Fibroblast of villous mesenchyme (primary cell): Measurements from ENCODE around the gene BAMBI. TPM values are rescaled to one million over a fixed set of nuclear protein-coding genes. Genes with fewer than 3 reads are reported as not detected.
A peak's percentile ranks its signal among the peaks of the same experiment; 100 is the strongest.

Source experiments
- DNase-seq: peaks from one replicate; pipeline ENCODE4 v3.0.0-alpha.2; 2010; ENCODE audit warnings: low read depth
- H3K4me3 ChIP-seq: 2 replicates; pipeline ENCODE4 v1.5.1; 2011; ENCODE audit warnings: low read depth, mild to moderate bottlenecking, low read length
- total RNA-seq: library from RNA; depleted of rRNA; stranded (reverse); fragments of >200 nt; gene quantifications from 2 replicates; pipeline ENCODE4 v1.2.3, GENCODE V29; 2012
- TF ChIP-seq, protein P1 (sequence below): IDR thresholded peaks from 2 replicates; pipeline ENCODE4 v1.5.1; 2012; ENCODE audit warnings: low read depth, mild to moderate bottlenecking, low read length; ENCODE audit not compliant: insufficient read depth

The BAMBI gene
- total RNA-seq, 1 donor: 25.9 TPM

DNA sequence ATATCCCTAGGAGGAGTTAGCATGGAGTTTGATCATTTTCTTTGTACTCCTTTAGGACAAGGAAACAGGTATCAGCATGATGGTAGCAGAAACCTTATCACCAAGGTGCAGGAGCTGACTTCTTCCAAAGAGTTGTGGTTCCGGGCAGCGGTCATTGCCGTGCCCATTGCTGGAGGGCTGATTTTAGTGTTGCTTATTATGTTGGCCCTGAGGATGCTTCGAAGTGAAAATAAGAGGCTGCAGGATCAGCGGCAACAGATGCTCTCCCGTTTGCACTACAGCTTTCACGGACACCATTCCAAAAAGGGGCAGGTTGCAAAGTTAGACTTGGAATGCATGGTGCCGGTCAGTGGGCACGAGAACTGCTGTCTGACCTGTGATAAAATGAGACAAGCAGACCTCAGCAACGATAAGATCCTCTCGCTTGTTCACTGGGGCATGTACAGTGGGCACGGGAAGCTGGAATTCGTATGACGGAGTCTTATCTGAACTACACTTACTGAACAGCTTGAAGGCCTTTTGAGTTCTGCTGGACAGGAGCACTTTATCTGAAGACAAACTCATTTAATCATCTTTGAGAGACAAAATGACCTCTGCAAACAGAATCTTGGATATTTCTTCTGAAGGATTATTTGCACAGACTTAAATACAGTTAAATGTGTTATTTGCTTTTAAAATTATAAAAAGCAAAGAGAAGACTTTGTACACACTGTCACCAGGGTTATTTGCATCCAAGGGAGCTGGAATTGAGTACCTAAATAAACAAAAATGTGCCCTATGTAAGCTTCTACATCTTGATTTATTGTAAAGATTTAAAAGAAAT lies 4.8 kb downstream of the BAMBI start:
- TF ChIP-seq, protein P1, sequence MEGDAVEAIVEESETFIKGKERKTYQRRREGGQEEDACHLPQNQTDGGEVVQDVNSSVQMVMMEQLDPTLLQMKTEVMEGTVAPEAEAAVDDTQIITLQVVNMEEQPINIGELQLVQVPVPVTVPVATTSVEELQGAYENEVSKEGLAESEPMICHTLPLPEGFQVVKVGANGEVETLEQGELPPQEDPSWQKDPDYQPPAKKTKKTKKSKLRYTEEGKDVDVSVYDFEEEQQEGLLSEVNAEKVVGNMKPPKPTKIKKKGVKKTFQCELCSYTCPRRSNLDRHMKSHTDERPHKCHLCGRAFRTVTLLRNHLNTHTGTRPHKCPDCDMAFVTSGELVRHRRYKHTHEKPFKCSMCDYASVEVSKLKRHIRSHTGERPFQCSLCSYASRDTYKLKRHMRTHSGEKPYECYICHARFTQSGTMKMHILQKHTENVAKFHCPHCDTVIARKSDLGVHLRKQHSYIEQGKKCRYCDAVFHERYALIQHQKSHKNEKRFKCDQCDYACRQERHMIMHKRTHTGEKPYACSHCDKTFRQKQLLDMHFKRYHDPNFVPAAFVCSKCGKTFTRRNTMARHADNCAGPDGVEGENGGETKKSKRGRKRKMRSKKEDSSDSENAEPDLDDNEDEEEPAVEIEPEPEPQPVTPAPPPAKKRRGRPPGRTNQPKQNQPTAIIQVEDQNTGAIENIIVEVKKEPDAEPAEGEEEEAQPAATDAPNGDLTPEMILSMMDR: no peak
- DNase-seq: peak; percentile 27
- H3K4me3 ChIP-seq: peak overlapping the region; percentile 76

DNA sequence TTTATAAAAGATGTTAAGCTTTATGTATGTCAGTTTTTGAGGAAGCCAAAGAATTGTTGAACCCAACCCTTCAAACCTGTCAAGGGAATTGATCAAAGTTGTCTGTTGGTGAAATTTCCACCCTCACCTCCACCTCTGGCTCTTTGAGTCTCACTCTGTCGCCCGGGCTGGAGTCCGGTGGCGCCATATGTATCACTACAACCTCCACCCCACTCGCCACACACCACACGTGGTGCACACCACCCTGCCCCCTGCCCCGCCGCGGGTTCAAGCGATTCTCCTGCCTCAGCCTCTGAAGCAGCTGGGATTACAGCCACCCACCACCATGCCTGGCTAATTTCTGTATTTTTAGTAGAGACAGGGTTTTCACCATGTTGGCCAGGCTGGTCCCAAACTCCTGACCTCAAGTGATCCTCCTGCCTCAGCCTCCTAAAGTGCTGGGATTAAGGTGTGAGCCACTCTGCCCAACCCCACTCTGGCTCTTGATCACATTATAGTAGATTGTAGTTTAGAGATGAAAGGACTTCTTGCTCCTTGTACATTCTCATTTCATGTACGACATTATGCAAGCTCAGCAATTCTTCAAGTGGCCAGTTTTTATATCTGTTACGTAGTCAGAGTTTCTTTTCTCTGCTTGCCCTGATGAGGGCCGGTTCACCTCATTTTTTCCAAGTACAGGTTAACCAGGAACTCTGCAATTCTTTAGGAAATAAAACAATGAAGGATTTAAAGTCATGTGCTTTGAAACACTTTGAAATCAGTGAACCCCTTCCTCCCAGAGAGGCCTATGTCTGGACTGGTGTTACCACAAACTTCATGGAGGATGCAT lies 7.0 kb downstream of the BAMBI start:
- H3K4me3 ChIP-seq: no peak overlapping the region
- peak; percentile 33 for DNase-seq
- TF ChIP-seq, protein P1: no peak

DNA sequence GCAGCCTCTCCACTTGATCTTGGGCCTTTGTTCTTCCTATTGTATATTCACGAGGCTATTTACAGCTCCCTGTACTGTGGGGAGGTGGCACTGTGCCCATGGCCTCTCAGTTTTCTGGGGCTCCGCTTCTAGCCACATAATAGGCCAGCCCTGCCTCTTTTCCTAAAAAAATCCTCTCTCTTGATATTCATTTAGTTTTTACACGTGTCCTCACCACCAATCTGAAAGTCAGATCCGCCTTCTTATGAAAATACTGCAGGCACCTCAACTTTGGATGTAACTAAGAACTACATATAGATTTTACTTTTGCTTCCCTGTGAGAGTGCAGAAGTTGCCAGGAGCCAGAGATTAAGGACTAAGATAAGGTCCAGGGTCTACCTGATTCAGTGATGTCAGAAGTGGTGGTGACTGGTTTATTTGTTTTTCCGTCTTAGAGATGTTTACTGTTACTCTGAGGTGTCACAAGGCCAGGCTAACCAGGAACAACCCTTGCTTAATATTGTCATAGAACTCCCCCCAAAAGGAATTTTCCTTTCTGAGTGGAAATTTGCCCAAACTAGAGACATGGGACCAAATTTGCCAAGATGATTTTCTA lies 7.8 kb downstream of the BAMBI start:
- no peak overlapping the region for H3K4me3 ChIP-seq
- peak; percentile 58 for DNase-seq
- TF ChIP-seq, protein P1: no peak

DNA sequence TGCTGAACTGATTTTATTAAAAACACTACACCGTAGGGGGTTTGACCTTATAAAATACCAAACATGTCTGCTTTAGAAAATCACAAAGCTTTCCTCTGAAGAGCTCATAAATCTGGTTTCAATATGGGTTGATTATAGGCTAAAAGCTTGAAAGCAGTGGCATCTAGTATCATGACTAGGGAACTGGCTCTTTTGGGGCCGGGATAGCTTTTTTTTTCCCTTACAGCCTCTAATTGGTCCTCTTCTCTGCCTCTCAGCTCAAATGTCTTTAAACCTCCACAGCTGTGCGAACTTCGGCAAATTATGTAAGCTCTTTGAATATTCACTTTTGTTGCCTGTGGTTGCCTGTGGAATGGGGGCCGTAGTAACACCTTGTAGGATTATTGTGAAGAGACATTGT lies 8.4 kb downstream of the BAMBI start:
- no peak overlapping the region for H3K4me3 ChIP-seq
- peak; percentile 58 for DNase-seq
- TF ChIP-seq, protein P1: no peak

DNA sequence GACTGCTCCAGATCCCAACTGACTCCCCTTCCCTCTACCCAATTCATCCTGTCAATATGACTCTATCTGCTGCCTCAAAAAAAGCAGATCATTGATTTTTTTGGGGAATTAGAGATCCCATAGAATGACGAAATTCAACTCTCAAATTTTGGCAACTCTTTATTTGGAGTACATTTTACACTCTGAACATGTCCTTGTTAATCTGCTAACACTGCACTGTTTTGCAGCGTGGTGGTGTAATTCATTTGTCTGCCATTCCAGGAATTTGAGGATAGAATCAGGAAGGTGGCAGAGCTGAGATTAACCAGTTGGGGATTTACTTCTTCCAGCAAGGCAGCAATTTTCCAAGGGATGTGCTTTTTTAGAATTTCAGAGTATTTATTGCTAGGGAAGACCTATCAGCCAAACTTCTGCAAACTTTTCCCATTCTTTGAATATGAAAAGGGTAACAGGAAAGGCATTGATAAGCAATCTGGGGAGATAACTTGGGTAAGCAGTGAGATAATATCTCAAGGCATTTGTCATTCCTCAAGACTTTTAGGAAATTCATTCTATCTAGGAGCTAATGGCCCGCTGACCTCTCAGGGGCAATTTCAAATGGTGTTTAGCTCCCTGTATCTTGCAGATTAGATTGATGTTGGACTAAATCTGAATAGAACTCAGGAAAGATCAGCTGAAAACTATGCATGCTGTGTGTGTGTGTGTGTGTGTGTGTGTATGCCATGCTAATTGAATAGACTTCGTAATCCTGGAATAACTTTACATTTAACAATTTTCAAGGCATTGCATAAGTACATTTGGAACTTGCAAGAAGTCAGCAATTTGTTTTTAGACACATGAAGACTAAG lies 9.7 kb downstream of the BAMBI start:
- TF ChIP-seq, protein P1: no peak
- H3K4me3 ChIP-seq: no peak overlapping the region
- DNase-seq: peak; percentile 49

DNA sequence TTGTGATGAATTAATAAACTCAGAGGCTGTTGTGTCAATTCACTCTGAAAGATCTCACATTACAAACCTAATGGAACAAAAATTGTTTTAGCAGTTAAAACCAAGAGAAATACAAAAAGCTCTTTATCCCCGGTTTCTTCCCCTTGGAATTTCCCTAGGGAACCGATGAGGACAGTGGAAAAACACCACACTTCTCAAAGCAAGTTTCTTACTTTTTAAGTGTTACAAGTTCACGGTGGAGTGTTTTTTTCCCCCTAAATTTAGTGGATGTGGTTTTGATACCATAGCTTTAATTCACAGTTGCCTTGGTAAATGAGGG lies 10.3 kb downstream of the BAMBI start:
- TF ChIP-seq, protein P1: no peak
- DNase-seq: peak; percentile 47
- no peak overlapping the region for H3K4me3 ChIP-seq
